ENCODE measurements around the gene TBC1D12.

The TBC1D12 gene

GRCh38 chr10:94366382-94366781 is 36.0 kb upstream of the TBC1D12 start:
- no peaks in the 10 kb centered on the region for H3K9me2 ChIP-seq (replicated peaks; ENCODE audit: insufficient read depth, low read length)
- H3K9me3 ChIP-seq (replicated peaks; ENCODE audit: insufficient read depth, low read length) = no peaks in the 10 kb centered on the region
- H3K4me3 ChIP-seq (ENCODE audit: low read length) = no peak overlapping the region
- peaks cover 9% of the 10 kb centered on the region; the same call in 1 of the 2 replicates for H3K4me1 ChIP-seq (ENCODE audit: low read length)
- no peak for DNase-seq
- H3K36me3 ChIP-seq (replicated peaks; ENCODE audit: insufficient read depth, low read length) = no peaks in the 10 kb centered on the region
- no peak overlapping the region for H2AFZ ChIP-seq (ENCODE audit: low read length)
- no peak overlapping the region for H3K4me2 ChIP-seq (ENCODE audit: low read depth, low read length)
- no peaks in the 10 kb centered on the region for H3K27me3 ChIP-seq (replicated peaks; ENCODE audit: insufficient read depth, low read length)
- H3K27ac ChIP-seq (ENCODE audit: low read length) = no peak overlapping the region
- no peaks in the 10 kb centered on the region for H4K20me1 ChIP-seq (ENCODE audit: insufficient read depth, low read length)
- H3K9ac ChIP-seq (ENCODE audit: low read length) = no peak overlapping the region
- no peaks in the 10 kb centered on the region for H3F3A ChIP-seq (ENCODE audit: insufficient read depth, low read length)
- H3K79me2 ChIP-seq (ENCODE audit: low read length) = peaks cover 13% of the 10 kb centered on the region
- TF ChIP-seq CTCF (IDR thresholded peaks at IDR 0.05; ENCODE audit: low read length) = no peak

GRCh38 chr10:94370501-94370900 is 31.8 kb upstream of the TBC1D12 start:
- no peaks in the 10 kb centered on the region for H3K9me3 ChIP-seq (replicated peaks; ENCODE audit: insufficient read depth, low read length)
- H3K4me3 ChIP-seq (ENCODE audit: low read length) = no peak overlapping the region
- no peak for DNase-seq
- no peaks in the 10 kb centered on the region for H3K36me3 ChIP-seq (replicated peaks; ENCODE audit: insufficient read depth, low read length)
- no peaks in the 10 kb centered on the region for H3K79me2 ChIP-seq (ENCODE audit: low read length)
- no peak for TF ChIP-seq EZH2phosphoT487 (IDR thresholded peaks at IDR 0.05; ENCODE audit: low read length)
- no peak for TF ChIP-seq CTCF (IDR thresholded peaks at IDR 0.05; ENCODE audit: low read length)
- no peak for TF ChIP-seq EZH2 (optimal IDR thresholded peaks at IDR 0.05; ENCODE audit: low read depth, low read length)
- no peak overlapping the region for H3K4me2 ChIP-seq (ENCODE audit: low read depth, low read length)
- H3K4me1 ChIP-seq (ENCODE audit: low read length) = no peaks in the 10 kb centered on the region
- H3K9ac ChIP-seq (ENCODE audit: low read length) = no peak overlapping the region
- no peaks in the 10 kb centered on the region for H3K9me2 ChIP-seq (replicated peaks; ENCODE audit: insufficient read depth, low read length)
- no peaks in the 10 kb centered on the region for H4K20me1 ChIP-seq (ENCODE audit: insufficient read depth, low read length)
- H3K27ac ChIP-seq (ENCODE audit: low read length) = no peak overlapping the region
- no peak overlapping the region for H2AFZ ChIP-seq (ENCODE audit: low read length)
- H3F3A ChIP-seq (ENCODE audit: insufficient read depth, low read length) = no peaks in the 10 kb centered on the region
- H3K27me3 ChIP-seq (replicated peaks; ENCODE audit: insufficient read depth, low read length) = no peaks in the 10 kb centered on the region

GRCh38 chr10:94375374-94375773 is 27.0 kb upstream of the TBC1D12 start:
- no peak for DNase-seq
- H3K9me2 ChIP-seq (replicated peaks; ENCODE audit: insufficient read depth, low read length) = no peaks in the 10 kb centered on the region
- H3K9ac ChIP-seq (ENCODE audit: low read length) = no peak overlapping the region
- no peaks in the 10 kb centered on the region for H3K27me3 ChIP-seq (replicated peaks; ENCODE audit: insufficient read depth, low read length)
- no peaks in the 10 kb centered on the region for H3K9me3 ChIP-seq (replicated peaks; ENCODE audit: insufficient read depth, low read length)
- H3K4me3 ChIP-seq (ENCODE audit: low read length) = no peak overlapping the region
- H3K4me1 ChIP-seq (ENCODE audit: low read length) = no peaks in the 10 kb centered on the region
- TF ChIP-seq EZH2phosphoT487 (IDR thresholded peaks at IDR 0.05; ENCODE audit: low read length) (no peak), CTCF (IDR thresholded peaks at IDR 0.05; ENCODE audit: low read length) (no peak), EZH2 (optimal IDR thresholded peaks at IDR 0.05; ENCODE audit: low read depth, low read length) (no peak)
- no peaks in the 10 kb centered on the region for H3F3A ChIP-seq (ENCODE audit: insufficient read depth, low read length)
- no peaks in the 10 kb centered on the region for H3K36me3 ChIP-seq (replicated peaks; ENCODE audit: insufficient read depth, low read length)
- no peak overlapping the region for H2AFZ ChIP-seq (ENCODE audit: low read length)
- H3K27ac ChIP-seq (ENCODE audit: low read length) = no peak overlapping the region
- no peak overlapping the region for H3K4me2 ChIP-seq (ENCODE audit: low read depth, low read length)
- H3K79me2 ChIP-seq (ENCODE audit: low read length) = no peaks in the 10 kb centered on the region
- no peaks in the 10 kb centered on the region for H4K20me1 ChIP-seq (ENCODE audit: insufficient read depth, low read length)

All from MM.1S (cell line).